HG02938 (cell line): Measurements from ENCODE around the gene TRIM69.
"Not testable (repeated sequence)": the region's sequence is repeated elsewhere in the genome, so short reads cannot be mapped to it uniquely, and the experiment has no call there.

ENCODE experiments used
- ATAC-seq: cut with Tn5 transposase; IDR thresholded peaks from one replicate; pipeline ENCODE4 v1.9.1; 2021; ENCODE audit warnings: mild to moderate bottlenecking, moderate library complexity; ENCODE audit not compliant: unreplicated experiment

TRIM69 gene, protein sequence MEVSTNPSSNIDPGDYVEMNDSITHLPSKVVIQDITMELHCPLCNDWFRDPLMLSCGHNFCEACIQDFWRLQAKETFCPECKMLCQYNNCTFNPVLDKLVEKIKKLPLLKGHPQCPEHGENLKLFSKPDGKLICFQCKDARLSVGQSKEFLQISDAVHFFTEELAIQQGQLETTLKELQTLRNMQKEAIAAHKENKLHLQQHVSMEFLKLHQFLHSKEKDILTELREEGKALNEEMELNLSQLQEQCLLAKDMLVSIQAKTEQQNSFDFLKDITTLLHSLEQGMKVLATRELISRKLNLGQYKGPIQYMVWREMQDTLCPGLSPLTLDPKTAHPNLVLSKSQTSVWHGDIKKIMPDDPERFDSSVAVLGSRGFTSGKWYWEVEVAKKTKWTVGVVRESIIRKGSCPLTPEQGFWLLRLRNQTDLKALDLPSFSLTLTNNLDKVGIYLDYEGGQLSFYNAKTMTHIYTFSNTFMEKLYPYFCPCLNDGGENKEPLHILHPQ

DNA sequence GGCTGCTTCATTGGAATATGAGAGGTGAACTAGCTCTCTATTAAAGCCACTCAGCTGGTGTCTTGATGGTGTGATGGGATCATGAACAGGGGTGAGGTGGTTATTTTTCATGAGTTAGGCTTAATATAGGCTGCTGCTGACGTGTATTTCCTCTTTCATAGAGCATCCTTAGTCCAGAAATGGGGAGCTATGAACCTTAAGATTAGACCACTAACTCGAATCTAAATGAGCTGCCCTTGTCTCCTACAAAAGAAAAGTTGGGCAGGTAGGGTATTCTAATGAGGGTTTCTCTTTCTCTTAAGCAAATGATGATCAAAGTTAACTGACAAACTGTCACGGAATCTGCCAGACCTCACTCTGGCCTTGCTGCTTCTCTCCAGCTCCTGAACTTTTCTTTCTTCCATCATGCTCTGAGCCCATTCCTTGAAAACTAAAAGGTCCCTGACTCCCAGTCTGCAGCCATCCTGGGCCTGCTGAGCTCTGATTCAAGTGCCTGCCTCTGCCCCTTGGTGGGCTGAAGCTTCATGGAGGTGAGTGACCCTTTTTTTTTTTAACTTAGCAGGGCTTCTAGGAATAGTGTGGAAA is at the start of gene TRIM69:
Gene TRIM69, plus strand, starts transcription at position 348 of the 585 bp plus-strand sequence. Its CDS starts 177 bp downstream, at position 525.
- no peak for ATAC-seq

DNA sequence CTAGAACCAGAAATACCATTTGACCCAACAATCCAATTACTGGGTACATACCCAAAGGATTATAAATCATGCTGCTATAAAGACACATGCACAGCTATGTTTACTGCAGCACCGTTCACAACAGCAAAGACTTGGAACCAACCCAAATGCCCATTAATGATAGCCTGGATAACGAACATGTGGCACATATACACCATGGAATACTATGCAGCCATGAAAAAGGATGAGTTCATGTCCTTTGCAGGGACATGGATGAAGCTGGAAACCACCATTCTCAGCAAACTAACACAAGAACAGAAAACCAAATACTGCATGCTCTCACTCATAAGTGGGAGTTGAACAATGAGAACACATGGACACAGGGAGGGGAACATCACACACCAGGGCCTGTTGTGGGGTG is 47.0 kb upstream of the TRIM69 start:
- not testable (repeated sequence) for ATAC-seq

- ATAC-seq: not testable (repeated sequence)
These were observed 46.1 kb upstream of the TRIM69 start for GRCh38 chr15:44690245-44690644.

DNA sequence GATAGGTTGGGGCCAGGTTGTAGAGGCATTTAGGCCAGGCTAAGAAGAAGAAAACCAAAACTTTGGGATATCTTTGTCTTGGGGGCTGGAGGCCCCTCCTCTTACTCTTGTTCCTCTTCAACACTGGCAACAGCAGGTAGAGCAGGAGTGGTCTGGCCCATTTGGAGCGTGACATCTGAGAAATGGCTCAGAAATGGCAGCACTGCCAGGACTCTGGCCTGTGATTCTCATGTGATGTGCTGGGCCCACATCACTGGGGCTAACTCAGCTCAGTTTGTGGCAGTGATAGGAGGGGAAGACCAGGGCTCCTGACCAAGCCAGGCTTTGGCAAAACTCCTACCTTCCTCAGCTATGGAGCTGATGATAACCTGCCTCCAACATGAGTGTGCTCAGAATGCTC is 43.7 kb upstream of the TRIM69 start:
- ATAC-seq: no peak

- no peak for ATAC-seq
These were observed 41.9 kb upstream of the TRIM69 start for GRCh38 chr15:44694416-44694815.

DNA sequence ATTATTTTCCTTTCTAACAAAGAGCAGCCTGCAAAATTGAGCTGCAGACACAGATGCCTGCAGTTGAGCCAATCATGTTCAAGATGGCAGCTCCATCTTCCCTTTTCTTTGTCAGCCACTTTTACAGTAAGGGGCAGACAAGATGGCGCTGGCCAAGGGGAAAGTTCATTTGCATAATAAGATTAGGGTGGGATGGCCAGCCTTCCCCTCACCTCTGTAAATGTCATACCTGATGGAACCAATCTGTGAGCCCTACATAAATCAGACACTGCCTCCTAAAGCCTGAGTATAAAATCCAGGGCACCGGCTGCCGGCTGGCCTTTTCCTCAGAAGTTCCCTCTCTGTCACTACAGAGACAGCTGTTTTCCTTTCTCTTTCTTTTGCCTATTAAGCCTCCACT is 41.0 kb upstream of the TRIM69 start:
- no peak for ATAC-seq

GRCh38 chr15:44697014-44697413 is 39.3 kb upstream of the TRIM69 start:
- ATAC-seq: no peak

DNA sequence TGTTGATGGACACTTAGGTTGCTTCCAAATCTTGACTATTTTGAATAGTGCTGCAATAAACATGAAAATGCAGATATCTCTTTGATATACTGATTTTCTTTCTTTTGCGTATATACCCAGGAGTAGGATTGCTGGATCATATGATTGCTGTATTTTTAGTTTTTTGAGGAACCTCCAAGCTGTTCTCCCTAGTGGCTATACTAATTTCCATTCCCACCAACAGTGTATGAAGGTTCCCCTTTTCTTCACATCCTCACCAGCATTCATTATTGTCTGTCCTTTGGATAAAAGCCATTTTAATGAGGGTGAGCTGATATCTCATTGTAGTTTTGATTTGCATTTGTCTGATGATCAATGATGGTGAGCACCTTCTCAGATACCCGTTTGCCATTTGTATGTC is 37.7 kb upstream of the TRIM69 start:
- no peak for ATAC-seq

GRCh38 chr15:44700676-44701075 is 35.7 kb upstream of the TRIM69 start:
- not testable (repeated sequence) for ATAC-seq

- ATAC-seq: no peak
These were observed 30.3 kb upstream of the TRIM69 start for GRCh38 chr15:44705986-44706385.

GRCh38 chr15:44706401-44706800 is 29.9 kb upstream of the TRIM69 start:
- ATAC-seq: no peak

DNA sequence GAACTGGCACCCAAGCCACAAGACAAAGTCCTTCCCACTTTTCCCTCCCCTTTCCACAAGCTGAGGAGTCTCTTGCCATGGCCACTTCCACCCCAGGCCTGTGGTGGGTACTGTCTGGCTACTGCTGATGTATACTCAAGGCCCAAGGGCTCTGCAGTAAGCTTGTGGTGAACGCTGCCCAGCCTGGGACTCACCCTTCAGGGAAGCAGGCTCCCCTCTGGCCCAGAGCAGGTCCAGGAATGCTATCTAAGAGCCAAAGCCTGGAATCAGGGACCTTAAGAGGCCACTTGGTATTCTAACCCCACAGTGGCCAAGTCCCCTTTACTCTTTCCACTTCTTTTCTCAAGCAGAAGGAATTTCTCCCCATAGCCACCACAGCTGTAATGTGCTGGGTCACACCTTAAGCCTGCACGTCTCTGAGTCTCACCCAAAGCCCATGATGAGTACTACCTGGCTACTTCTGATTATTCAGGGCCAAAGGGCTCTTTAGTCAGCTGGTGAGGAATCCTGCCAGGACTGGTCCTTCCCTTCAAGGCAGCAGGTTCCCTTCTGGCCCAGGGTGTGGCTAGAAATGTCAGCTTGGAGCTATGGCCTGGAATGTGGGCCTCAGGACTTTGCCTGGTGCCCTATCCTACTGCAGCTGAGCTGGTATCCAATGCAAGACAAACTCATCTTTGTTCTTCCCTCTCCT is 29.2 kb upstream of the TRIM69 start:
- ATAC-seq: no peak

DNA sequence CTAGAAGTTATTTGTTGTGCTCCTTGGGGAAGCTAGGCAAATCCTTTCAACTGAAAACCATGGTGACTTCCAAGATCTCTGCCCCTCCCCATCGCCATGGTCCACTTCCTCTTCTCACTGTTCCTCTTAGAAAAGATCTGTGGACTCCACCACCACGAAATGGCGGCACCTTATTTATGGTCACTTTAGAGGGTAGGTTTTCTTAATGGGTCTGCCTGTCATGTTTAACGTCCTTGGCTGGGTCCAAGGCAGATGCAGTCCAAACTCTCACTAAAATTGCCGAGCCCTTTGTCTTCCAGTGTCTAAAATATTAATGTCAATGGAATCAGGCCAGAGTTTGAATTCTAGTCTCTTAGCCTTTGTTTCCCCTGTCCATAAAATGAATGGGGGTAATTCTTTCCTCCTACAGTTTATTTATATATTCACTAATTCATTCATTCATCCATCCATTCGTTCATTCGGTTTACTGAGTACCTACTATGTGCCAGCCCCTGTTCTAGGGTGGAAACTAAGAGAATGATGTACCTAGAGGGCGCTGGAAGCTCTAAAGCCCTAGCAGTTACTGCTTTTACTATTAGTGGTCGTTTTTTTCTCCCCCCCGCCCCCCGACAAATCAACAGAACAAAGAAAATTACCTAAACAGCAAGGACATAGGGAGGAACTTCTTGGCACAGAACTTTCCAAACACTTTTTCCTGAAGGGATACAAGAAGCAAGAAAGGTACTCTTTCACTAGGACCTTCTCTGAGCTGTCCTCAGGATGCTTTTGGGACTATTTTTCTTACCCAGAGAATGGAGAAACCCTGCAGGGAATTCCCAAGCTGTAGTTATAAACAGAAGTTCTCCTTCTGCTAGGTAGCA is 25.9 kb upstream of the TRIM69 start:
- ATAC-seq: no peak

DNA sequence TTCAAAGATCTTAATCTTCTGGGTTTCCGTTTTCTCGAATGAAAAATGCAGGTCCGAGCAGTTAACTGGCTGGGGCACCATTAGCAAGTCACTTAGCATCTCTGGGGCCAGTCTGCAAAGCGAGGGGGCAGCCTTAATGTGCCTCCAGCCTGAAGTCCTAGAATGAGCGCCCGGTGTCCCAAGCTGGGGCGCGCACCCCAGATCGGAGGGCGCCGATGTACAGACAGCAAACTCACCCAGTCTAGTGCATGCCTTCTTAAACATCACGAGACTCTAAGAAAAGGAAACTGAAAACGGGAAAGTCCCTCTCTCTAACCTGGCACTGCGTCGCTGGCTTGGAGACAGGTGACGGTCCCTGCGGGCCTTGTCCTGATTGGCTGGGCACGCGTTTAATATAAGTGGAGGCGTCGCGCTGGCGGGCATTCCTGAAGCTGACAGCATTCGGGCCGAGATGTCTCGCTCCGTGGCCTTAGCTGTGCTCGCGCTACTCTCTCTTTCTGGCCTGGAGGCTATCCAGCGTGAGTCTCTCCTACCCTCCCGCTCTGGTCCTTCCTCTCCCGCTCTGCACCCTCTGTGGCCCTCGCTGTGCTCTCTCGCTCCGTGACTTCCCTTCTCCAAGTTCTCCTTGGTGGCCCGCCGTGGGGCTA is 25.1 kb upstream of the TRIM69 start, which contains the start of the genes B2M and PATL2:
Gene B2M, plus strand, starts transcription at position 422 of the 647 bp plus-strand sequence. Its CDS starts 30 bp downstream, at position 452.
Gene PATL2, minus strand, starts transcription at position 228 of the 647 bp plus-strand sequence. CDS start 34,833 bp downstream, outside the sequence.
- peak; percentile 73 for ATAC-seq

DNA sequence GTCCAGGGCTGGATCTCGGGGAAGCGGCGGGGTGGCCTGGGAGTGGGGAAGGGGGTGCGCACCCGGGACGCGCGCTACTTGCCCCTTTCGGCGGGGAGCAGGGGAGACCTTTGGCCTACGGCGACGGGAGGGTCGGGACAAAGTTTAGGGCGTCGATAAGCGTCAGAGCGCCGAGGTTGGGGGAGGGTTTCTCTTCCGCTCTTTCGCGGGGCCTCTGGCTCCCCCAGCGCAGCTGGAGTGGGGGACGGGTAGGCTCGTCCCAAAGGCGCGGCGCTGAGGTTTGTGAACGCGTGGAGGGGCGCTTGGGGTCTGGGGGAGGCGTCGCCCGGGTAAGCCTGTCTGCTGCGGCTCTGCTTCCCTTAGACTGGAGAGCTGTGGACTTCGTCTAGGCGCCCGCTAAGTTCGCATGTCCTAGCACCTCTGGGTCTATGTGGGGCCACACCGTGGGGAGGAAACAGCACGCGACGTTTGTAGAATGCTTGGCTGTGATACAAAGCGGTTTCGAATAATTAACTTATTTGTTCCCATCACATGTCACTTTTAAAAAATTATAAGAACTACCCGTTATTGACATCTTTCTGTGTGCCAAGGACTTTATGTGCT is 24.5 kb upstream of the TRIM69 start:
- ATAC-seq: peak; percentile 11

GRCh38 chr15:44712346-44713005 is 23.9 kb upstream of the TRIM69 start:
- no peak for ATAC-seq

DNA sequence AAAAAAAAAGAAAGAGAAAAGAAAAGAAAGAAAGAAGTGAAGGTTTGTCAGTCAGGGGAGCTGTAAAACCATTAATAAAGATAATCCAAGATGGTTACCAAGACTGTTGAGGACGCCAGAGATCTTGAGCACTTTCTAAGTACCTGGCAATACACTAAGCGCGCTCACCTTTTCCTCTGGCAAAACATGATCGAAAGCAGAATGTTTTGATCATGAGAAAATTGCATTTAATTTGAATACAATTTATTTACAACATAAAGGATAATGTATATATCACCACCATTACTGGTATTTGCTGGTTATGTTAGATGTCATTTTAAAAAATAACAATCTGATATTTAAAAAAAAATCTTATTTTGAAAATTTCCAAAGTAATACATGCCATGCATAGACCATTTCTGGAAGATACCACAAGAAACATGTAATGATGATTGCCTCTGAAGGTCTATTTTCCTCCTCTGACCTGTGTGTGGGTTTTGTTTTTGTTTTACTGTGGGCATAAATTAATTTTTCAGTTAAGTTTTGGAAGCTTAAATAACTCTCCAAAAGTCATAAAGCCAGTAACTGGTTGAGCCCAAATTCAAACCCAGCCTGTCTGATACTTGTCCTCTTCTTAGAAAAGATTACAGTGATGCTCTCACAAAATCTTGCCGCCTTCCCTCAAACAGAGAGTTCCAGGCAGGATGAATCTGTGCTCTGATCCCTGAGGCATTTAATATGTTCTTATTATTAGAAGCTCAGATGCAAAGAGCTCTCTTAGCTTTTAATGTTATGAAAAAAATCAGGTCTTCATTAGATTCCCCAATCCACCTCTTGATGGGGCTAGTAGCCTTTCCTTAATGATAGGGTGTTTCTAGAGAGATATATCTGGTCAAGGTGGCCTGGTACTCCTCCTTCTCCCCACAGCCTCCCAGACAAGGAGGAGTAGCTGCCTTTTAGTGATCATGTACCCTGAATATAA is 23.0 kb upstream of the TRIM69 start:
- ATAC-seq: no peak
